Measurements from ENCODE around the gene LMF2. TPM values are rescaled to one million over a fixed set of nuclear protein-coding genes. Genes with fewer than 3 reads are reported as not detected.

Gene LMF2
- total RNA-seq (10 to 100 TPM; 42.2 to 65.7 TPM), polyA plus RNA-seq (100 to 1,000 TPM in 1 of 2 donors, 10 to 100 TPM in 1; 20.0 to 123 TPM)
- long read RNA-seq, donor 1, transcript LMF2-202 (14 exons, 2,582 nt): major isoform, 87 of 262 reads
- long read RNA-seq, donor 1, partial matches to known transcripts: 122 of 262 reads
- long read RNA-seq, donor 1, other reads (novel, unspliced or antisense): 53 of 262 reads
- long read RNA-seq, donor 2, transcript LMF2-202 (14 exons, 2,582 nt): major isoform, 25 of 71 reads
- long read RNA-seq, donor 2, partial matches to known transcripts: 34 of 71 reads
- long read RNA-seq, donor 2, other reads (novel, unspliced or antisense): 12 of 71 reads

DNA sequence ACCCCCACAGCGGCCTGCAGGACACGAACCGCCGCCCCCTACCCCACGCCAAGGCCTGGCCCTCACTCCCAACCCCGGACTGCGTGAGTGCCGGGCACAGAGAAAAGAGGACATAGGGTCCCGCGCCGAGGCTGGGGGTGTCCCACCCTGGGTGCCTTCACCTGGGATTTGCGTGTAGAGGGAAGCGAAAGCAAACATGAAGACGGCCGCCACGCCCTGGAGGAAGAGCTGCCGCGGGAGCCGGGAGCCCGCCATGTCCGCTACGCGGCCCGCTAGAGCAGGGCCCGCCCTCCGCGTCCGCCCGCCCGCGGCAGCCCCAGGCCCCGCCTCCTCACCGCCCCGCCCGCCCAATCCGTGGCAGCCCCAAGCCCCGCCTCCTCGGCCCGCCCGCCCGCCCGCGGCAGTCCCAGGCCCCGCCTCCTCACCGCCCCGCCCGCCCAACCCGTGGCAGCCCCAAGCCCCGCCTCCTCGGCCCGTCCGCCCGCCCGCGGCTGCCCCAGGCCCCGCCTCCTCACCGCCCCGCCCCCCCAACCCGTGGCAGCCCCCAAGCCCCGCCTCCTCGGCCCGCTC is at the start of gene LMF2:
Gene LMF2 (minus strand): TSS at position 282 of the 570 bp plus-strand sequence. CDS start 27 bp downstream, at position 255.
- intact Hi-C loops (cut with DNase I): loop anchor here (2.0 to 10.0 kb wide), 3 partner anchors 33 to 263 kb away; partner anchors contain the start of genes SBF1 (in 1 of the 2), SYCE3 (in 1 of the 2) and TUBGCP6 (in 1 of the 2)
- peak within 1 kb of the TSS; percentile 8 to 86 for H3K27ac ChIP-seq (ENCODE audit: low read depth in 1 of 2, low read length in 2 of 2)
- peaks cover 0 to 1% of the 10 kb centered on the region in 2 donors for H3K36me3 ChIP-seq (ENCODE audit: control insufficient read depth in 1 of 2, insufficient read depth in 2 of 2, low read length in 1 of 2)
- peak within 1 kb of the TSS; percentile 57 to 87 for H3K4me3 ChIP-seq (ENCODE audit: low read length in 2 of 2)
- WGBS, 2 donors: 1% methylated on average over 26 to 62 of the region's 62 CpGs
- H3K9me3 ChIP-seq (ENCODE audit: control insufficient read depth, low read length): no peaks in the 10 kb centered on the region
- no peaks in the 10 kb centered on the region for H3K27me3 ChIP-seq (ENCODE audit: control insufficient read depth in 1 of 2, insufficient read depth in 2 of 2, low read length in 1 of 2)
- DNase-seq (peak; percentile 94 to 97), ATAC-seq (ENCODE audit: low FRiP score) (peak; percentile 90)
- no peaks in the 10 kb centered on the region for H3K4me1 ChIP-seq (ENCODE audit: control insufficient read depth in 1 of 2, insufficient read depth in 2 of 2, low read length in 2 of 2)

- H3K27ac ChIP-seq (ENCODE audit: low read depth in 1 of 2, low read length in 2 of 2): no peak overlapping the region
- no peaks in the 10 kb centered on the region for H3K9me3 ChIP-seq (ENCODE audit: control insufficient read depth, low read length)
- no peaks in the 10 kb centered on the region for H3K4me1 ChIP-seq (ENCODE audit: control insufficient read depth in 1 of 2, insufficient read depth in 2 of 2, low read length in 2 of 2)
- H3K4me3 ChIP-seq (ENCODE audit: low read length in 2 of 2): no peak overlapping the region
- DNase-seq (no peak), ATAC-seq (ENCODE audit: low FRiP score) (no peak)
- no peaks in the 10 kb centered on the region for H3K36me3 ChIP-seq (ENCODE audit: control insufficient read depth in 1 of 2, insufficient read depth in 2 of 2, low read length in 1 of 2)
- no peaks in the 10 kb centered on the region for H3K27me3 ChIP-seq (ENCODE audit: control insufficient read depth in 1 of 2, insufficient read depth in 2 of 2, low read length in 1 of 2)
- 72 to 74% methylated on average over 5 of the region's 5 CpGs for WGBS, 2 donors
- intact Hi-C loops (cut with DNase I): no loop called here
These were observed 49.2 kb upstream of the LMF2 start for GRCh38 chr22:50556703-50557102.

DNA sequence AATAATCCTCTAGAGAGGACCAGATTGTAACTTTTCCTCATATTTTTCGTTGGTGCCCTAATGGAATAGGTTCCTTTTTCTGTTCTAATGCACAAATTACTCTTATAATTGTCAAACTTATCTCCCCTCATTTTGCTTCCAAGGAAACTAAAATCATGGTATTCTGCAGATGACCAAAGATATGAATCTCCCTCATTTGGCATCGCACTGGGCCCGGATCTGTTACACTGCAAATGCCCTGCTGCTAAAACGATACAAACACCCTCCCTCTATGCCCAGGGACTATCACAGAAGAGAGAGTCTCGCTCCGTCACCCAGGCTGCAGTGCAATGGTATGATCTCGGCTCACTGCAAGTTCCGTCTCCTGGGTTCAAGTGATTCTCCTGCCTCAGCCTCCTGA is 45.8 kb upstream of the LMF2 start:
- Histone ChIP-seq H3K9me3 (ENCODE audit: control insufficient read depth, low read length) (no peaks in the 10 kb centered on the region), H3K27ac (ENCODE audit: low read depth in 1 of 2, low read length in 2 of 2) (no peak overlapping the region), H3K27me3 (ENCODE audit: control insufficient read depth in 1 of 2, insufficient read depth in 2 of 2, low read length in 1 of 2) (no peaks in the 10 kb centered on the region), H3K4me1 (ENCODE audit: control insufficient read depth in 1 of 2, insufficient read depth in 2 of 2, low read length in 2 of 2) (no peaks in the 10 kb centered on the region), H3K4me3 (ENCODE audit: low read length in 2 of 2) (no peak overlapping the region), H3K36me3 (ENCODE audit: control insufficient read depth in 1 of 2, insufficient read depth in 2 of 2, low read length in 1 of 2) (no peaks in the 10 kb centered on the region)
- intact Hi-C loops (cut with DNase I): no loop called here
- ATAC-seq (ENCODE audit: low FRiP score) (no peak), DNase-seq (peak in 1 of 2 donors; percentile 6)
- 76 to 78% methylated on average over 8 of the region's 8 CpGs for WGBS, 2 donors

DNA sequence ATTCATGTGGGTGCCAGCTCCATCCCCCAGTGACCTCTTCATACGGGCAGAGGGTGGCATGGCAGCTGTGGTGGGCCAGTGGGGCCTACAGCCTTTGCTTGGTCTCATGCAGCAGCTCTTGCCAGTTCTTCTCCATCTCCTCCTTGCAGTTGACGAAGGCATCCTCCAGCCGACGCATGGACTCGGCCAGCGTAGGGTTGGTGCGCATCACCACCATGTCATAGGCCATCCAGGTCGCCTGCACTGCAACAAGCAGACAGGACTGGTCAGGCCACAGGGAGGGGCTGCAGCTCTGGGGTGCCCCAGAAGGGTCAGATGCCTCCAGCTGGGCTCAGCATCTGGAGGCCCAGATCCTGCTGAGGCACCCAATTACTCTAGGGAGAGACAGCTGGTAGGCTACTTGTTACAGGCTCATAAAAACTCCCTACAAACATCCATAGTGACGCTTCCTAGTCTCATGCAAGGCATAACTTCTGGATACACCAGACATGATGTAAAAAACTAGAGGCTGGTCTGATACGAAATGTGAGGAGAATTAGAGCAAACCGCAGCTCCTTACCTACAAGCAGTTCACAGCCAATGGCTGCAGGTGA is 43.8 kb upstream of the LMF2 start:
- Histone ChIP-seq H3K27ac (ENCODE audit: low read depth in 1 of 2, low read length in 2 of 2) (no peak overlapping the region), H3K4me3 (ENCODE audit: low read length in 2 of 2) (no peak overlapping the region), H3K36me3 (ENCODE audit: control insufficient read depth in 1 of 2, insufficient read depth in 2 of 2, low read length in 1 of 2) (no peaks in the 10 kb centered on the region), H3K4me1 (ENCODE audit: control insufficient read depth in 1 of 2, insufficient read depth in 2 of 2, low read length in 2 of 2) (no peaks in the 10 kb centered on the region), H3K27me3 (ENCODE audit: control insufficient read depth in 1 of 2, insufficient read depth in 2 of 2, low read length in 1 of 2) (no peaks in the 10 kb centered on the region), H3K9me3 (ENCODE audit: control insufficient read depth, low read length) (no peaks in the 10 kb centered on the region)
- DNase-seq: peak in 1 of 2 donors; percentile 21
- 94 to 96% methylated on average over 11 of the region's 11 CpGs for WGBS, 2 donors
- ATAC-seq (ENCODE audit: low FRiP score): no peak
- intact Hi-C loops (cut with DNase I): no loop called here

- 91% methylated on average over 8 of the region's 8 CpGs for WGBS, 2 donors
- DNase-seq: peak in 1 of 2 donors; percentile 36
- H3K9me3 ChIP-seq (ENCODE audit: control insufficient read depth, low read length): no peaks in the 10 kb centered on the region
- no peak overlapping the region for H3K27ac ChIP-seq (ENCODE audit: low read depth in 1 of 2, low read length in 2 of 2)
- no peak overlapping the region for H3K4me3 ChIP-seq (ENCODE audit: low read length in 2 of 2)
- no peaks in the 10 kb centered on the region for H3K36me3 ChIP-seq (ENCODE audit: control insufficient read depth in 1 of 2, insufficient read depth in 2 of 2, low read length in 1 of 2)
- H3K27me3 ChIP-seq (ENCODE audit: control insufficient read depth in 1 of 2, insufficient read depth in 2 of 2, low read length in 1 of 2): no peaks in the 10 kb centered on the region
- H3K4me1 ChIP-seq (ENCODE audit: control insufficient read depth in 1 of 2, insufficient read depth in 2 of 2, low read length in 2 of 2): no peaks in the 10 kb centered on the region
- intact Hi-C loops (cut with DNase I): no loop called here
- ATAC-seq (ENCODE audit: low FRiP score): no peak
These were observed 42.9 kb upstream of the LMF2 start for GRCh38 chr22:50550395-50550794.

DNA sequence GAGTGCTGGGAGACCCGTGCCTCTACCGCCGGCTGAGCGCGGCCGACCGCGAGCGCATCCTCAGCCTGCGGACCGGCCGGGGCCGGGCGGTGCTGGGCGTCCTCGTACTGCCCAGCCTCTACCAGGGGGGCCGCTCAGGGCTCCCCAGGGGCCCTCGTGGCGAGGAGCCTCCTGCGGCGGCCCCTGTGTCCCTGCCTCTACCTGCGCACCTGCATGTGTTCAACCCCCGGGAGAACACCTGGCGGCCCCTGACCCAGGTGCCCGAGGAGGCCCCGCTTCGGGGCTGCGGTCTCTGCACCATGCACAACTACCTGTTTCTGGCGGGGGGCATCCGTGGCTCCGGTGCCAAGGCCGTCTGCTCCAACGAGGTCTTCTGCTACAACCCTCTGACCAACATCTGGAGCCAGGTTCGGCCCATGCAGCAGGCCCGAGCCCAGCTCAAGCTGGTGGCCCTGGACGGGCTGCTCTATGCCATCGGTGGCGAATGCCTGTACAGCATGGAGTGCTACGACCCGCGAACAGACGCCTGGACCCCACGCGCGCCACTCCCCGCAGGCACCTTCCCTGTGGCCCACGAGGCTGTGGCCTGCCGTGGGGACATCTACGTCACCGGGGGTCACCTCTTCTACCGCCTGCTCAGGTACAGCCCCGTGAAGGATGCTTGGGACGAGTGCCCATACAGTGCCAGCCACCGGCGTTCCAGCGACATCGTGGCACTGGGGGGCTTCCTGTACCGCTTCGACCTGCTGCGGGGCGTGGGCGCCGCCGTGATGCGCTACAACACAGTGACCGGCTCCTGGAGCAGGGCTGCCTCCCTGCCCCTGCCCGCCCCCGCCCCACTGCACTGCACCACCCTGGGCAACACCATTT is 41.7 kb upstream of the LMF2 start:
- no peaks in the 10 kb centered on the region for H3K9me3 ChIP-seq (ENCODE audit: control insufficient read depth, low read length)
- H3K4me1 ChIP-seq (ENCODE audit: control insufficient read depth in 1 of 2, insufficient read depth in 2 of 2, low read length in 2 of 2): no peaks in the 10 kb centered on the region
- DNase-seq (peak in 1 of 2 donors; percentile 42), ATAC-seq (ENCODE audit: low FRiP score) (no peak)
- H3K27ac ChIP-seq (ENCODE audit: low read depth in 1 of 2, low read length in 2 of 2): no peak overlapping the region
- H3K4me3 ChIP-seq (ENCODE audit: low read length in 2 of 2): no peak overlapping the region
- no peaks in the 10 kb centered on the region for H3K36me3 ChIP-seq (ENCODE audit: control insufficient read depth in 1 of 2, insufficient read depth in 2 of 2, low read length in 1 of 2)
- intact Hi-C loops (cut with DNase I): no loop called here
- 59 to 64% methylated on average over 54 to 68 of the region's 68 CpGs for WGBS, 2 donors
- no peaks in the 10 kb centered on the region for H3K27me3 ChIP-seq (ENCODE audit: control insufficient read depth in 1 of 2, insufficient read depth in 2 of 2, low read length in 1 of 2)

DNA sequence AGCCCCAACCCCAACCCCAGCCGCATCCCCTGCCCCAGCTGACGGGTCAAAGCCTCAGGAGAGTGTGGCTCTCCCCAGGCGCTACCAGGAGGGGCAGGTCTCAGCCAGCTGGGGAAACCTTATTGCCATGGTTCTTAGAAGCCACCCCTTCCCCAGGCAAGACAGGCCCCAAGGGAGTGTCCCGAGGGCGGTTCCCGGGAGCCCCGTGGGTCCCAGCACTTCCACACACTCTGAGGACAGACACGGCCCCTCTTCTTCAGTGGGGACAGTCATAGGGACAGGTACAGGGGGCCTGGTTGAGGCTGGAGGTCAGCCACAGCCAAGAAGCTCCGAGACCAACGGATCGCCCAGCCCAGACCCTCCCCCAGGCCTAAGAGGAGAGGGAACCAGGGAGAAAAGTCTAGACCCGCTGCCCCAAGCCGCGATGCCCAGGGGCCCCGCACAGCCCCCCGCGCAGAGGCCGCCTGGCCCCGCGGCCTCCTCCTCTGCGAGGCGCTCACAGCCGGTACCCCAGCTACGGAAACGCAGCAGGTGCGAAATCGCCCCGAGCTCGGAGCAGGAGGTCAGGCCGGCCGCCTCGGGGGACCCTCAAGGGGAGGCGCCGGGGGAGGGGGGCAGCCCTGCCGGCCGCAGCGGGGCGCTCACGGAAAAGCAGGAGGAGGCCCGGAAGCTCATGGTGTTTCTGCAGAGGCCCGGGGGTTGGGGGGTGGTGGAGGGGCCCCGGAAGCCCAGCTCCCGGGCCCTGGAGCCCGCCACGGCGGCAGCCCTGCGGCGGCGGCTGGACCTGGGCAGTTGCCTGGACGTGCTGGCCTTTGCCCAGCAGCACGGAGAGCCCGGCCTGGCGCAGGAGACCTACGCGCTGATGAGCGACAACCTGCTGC is 40.8 kb upstream of the LMF2 start:
- no peak overlapping the region for H3K27ac ChIP-seq (ENCODE audit: low read depth in 1 of 2, low read length in 2 of 2)
- ATAC-seq (ENCODE audit: low FRiP score) (no peak), DNase-seq (peak in 1 of 2 donors; percentile 52)
- H3K9me3 ChIP-seq (ENCODE audit: control insufficient read depth, low read length): no peaks in the 10 kb centered on the region
- no peaks in the 10 kb centered on the region for H3K27me3 ChIP-seq (ENCODE audit: control insufficient read depth in 1 of 2, insufficient read depth in 2 of 2, low read length in 1 of 2)
- H3K4me3 ChIP-seq (ENCODE audit: low read length in 2 of 2): no peak overlapping the region
- H3K4me1 ChIP-seq (ENCODE audit: control insufficient read depth in 1 of 2, insufficient read depth in 2 of 2, low read length in 2 of 2): no peaks in the 10 kb centered on the region
- H3K36me3 ChIP-seq (ENCODE audit: control insufficient read depth in 1 of 2, insufficient read depth in 2 of 2, low read length in 1 of 2): no peaks in the 10 kb centered on the region
- 4 to 8% methylated on average over 44 to 56 of the region's 56 CpGs for WGBS, 2 donors
- intact Hi-C loops (cut with DNase I): no loop called here

Data from aorta (tissue), 5 donors.